NCI-H1417 treated with DMSO at 0.1 percent for 48 hours (cell line): ENCODE data around the gene GPSM3.
"Not testable (repeated sequence)": the region's sequence is repeated elsewhere in the genome, so short reads cannot be mapped to it uniquely, and the experiment has no call there.

Experiments used
- DNase-seq: peaks from one replicate; lab custom pipeline; 2025; lab: John Stamatoyannopoulos, UW

GPSM3 gene

DNA sequence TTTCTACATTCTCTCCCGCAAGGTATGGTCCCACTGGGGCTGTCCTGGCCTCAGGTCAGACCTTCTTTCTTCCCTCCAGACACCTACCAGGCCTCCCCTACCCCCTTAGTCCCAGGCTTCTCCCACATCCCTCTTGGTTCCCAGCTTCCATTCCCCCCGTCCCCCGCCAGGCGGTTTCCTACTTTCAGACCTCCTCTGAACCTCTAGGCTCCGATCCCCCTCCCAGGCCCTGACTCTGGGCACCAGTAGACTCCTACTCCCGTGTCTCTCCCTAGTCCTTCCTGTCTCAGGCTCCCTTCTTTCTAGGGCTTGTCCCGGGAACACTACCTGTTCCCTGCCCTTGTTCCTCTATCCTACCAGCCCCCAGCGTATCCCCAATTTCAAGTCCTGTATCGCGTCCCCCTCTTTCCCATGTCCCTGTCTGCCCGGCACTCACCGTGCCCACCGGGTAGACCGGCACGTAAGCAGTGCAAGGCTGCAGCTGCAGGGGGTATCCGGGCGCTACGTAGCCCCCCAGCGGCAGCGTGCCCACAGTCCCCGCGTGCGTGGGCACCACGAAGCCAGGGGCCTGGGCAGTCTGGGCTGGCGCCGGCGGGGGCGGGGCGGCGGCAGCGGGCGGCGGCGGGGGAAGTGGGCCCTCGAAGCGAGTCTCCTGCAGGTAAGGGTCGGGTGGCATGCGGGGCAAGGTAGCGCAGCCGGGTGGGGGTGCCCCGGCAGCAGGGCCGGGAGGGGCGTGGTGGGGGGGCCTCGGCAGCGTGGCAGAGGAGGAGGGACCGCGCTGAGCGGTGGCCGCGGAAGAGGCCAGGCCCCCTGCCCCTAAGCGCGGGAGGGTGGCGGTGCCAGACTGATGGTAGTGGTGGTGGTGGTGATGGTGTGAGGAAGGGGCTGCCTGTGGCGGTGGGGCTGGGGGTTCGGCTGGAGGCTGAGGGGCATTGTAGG is 42.2 kb downstream of the GPSM3 start:
- no peak for DNase-seq

DNA sequence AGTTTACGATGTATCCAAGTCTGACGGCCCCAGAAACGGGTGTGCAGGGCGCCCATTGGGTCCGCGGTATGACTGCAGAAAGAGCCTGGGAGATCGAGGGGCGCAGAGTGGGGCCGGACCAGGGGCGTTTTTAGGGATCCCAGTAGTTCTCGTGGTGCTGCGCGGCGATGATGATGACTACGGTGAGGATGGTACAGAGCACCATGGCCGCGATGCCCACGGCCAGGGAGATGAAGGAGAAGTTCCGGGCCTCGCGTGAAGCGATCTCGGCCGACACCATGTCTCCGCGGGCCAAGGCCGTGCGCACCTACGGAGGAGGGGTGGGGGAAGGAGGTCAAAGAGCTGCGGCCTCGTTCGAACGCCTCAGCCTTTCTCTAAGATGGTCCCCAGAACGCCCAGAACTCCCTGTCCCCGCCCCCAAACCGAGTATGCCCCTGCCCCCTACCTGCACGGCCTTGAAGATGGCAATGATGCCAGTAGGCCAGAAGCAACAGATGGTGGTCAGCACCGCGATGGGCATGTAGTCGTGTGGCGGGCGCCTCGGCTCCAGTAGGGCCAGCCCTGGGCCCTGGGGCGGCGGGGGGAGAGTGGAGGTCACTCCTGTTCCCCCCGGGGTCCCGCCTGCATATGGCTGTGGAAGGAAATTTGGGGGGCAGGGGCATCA is 43.2 kb downstream of the GPSM3 start:
- DNase-seq, result no peak

DNA sequence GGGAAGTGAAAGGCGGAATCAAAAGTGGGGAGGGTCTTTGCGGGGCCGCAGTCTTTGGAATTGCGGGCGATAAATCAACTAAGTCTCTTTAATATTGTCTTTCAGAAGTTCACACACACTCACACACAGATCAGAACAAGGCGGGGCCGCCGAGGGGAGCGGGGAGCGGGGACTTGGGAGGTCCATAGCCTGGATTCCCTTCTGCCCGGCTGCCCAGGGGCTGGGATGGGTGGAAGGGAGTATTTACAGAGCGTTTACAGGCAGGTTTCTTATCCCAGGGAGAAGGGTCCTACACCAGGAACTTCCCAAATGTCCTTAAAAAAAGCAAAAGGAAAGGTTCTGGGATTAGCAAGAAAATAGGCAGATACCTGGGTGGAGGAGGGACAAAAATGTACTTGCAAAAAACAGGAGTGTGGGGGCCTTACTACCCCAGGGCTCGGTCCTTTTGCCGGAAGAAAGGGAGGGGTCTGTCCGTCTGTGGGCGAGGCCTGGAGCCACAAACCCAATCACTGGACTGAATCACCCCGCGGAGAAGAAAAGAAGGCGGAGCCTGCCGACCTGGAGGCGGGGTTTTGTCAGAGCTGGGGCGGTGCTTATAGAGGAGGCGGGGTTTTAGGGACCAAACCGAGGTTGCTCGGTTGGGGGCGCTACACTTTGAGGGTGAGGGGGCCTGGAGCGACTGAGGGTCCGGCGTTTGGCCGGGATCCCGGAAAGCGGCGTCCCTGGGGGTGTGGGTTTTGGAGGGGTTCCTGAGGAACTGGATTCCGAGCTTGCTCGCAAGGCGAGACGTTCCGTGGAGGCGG is 44.0 kb downstream of the GPSM3 start:
- no peak for DNase-seq

DNA sequence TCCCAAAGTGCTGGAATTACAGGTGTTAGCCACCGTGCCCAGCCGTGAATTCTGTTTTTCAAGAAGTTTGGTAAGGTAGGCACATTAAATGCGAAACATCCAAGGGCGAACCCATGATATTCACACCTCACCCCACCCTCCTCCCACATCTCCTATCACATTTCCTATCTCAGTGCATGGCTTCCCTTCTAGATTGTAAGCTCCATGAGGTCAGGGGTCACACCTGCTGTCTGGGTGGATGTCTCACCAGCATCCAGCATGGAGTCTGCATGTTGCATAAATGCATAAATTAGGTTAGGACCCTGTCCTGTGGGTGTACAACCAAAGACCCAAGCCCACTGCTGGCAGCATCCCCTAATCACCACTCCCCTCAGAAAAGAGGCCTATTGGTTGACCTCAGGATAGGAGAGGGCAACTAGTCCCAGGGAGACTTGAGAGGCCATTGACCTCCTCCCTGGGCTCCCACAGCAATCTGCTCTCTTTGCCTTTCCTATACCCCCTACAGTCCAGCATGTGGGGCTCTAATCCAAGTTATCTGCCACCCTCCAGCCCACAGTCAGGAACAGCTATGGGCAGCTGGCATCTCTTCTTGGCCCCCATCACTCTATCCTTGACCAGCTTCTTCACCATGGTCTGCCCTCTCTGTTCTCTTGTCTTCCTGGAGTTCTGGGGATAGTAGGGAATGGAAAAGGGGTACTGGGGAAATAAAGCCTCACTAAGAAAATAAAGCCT is 44.9 kb downstream of the GPSM3 start:
- no peak for DNase-seq

DNA sequence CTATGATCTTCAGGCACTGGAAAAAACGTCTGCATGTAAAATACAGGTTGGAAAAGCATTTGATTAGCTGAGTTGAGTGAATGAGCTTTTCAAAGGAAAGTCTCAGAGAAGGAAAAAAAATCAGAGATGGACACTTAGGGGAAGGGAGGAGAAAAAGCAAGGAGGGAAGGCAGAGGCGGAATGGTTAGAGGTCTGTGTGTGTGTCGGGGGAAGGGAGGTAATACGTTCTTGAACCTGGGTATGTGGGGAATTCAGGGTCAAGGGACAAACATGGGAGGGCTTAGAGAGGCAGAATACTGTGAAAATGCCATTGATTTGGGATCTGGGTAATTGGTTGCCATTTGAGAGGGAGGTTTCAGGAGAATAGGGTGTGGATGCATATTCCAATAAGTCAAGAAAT is 45.8 kb downstream of the GPSM3 start:
- DNase-seq, result no peak

DNA sequence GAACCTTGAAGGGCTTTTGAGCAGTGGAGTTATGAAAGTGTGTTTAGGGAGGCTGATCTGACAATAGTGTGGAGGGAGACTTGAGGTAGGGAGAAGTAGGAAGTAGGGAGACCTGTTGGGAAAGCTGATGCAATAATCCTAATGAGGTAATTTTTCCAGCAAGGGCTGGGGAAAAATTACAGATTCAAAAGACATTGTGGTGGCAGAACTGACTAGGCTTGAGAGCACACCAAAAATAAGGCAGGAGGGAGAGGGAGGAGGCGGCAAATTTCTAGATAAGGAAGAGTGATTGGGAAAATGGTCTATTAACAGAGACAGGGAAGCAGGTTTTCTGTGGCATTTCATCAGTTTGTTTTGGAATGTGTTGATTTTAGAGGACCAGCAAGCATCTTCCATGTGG is 46.2 kb downstream of the GPSM3 start:
- DNase-seq, result no peak

DNA sequence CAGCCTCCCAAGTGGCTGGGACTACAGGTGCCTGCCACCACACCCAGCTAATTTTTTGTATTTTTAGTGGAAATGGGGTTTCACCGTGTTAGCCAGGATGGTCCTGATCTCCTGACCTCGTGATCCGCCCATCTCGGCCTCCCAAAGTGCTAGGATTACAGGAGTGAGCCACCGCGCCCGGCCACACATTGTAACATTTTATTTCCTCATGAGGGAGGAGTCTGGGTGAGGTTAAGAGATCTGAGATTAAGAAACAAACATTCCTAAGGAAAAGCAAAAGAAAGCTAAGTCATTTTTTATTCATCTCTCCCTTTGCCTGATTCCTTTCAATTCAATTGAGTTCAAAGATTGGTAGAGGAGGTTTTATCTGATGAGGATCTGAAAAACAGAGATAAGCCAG is 48.2 kb downstream of the GPSM3 start:
- not testable (repeated sequence) for DNase-seq
